Right renal cortex interstitium (tissue), 3 donors: ENCODE data around the gene KCNK18. TPM values are rescaled to one million over a fixed set of nuclear protein-coding genes. Genes with fewer than 3 reads are reported as not detected.
A peak's percentile ranks its signal among the peaks of the same experiment; 100 is the strongest.
"Not testable (repeated sequence)": the region's sequence is repeated elsewhere in the genome, so short reads cannot be mapped to it uniquely, and the experiment has no call there.

Experiments used
- DNase-seq, 3 donors: peaks; one replicate each; pipeline ENCODE4 v3.0.0-alpha.2; 2013; ENCODE audit warnings: low read depth in 3 of 3, low spot score in 2 of 3
- polyA plus RNA-seq, 3 donors: library from polyadenylated mRNA; unstranded; fragments of 120-200 nt; gene quantifications; one replicate each; pipeline ENCODE4 v1.2.1, GENCODE V29; 2013; ENCODE audit not compliant: insufficient read length in 3 of 3

KCNK18 gene
- polyA plus RNA-seq, 3 donors = not detected

GRCh38 chr10:117169480-117169879 lies 27.8 kb upstream of the KCNK18 start:
- DNase-seq = no peak

- DNase-seq = no peak
Observed at GRCh38 chr10:117170244-117170643, 27.0 kb upstream of the KCNK18 start.

GRCh38 chr10:117174439-117175214 lies 22.7 kb upstream of the KCNK18 start:
- DNase-seq = peak in 2 of 3 donors; percentile 71 to 86

- DNase-seq = no peak
Observed at GRCh38 chr10:117175215-117175900, 21.9 kb upstream of the KCNK18 start.

- no peak for DNase-seq
Observed at GRCh38 chr10:117175901-117176534, 21.3 kb upstream of the KCNK18 start.

- no peak for DNase-seq
Observed at GRCh38 chr10:117178190-117178589, 19.1 kb upstream of the KCNK18 start.

- no peak for DNase-seq
Observed at GRCh38 chr10:117184296-117184695, 13.0 kb upstream of the KCNK18 start.

- DNase-seq = no peak
Observed at GRCh38 chr10:117184821-117185220, 12.5 kb upstream of the KCNK18 start.

- not testable (repeated sequence) for DNase-seq
Observed at GRCh38 chr10:117185817-117186216, 11.5 kb upstream of the KCNK18 start.

GRCh38 chr10:117186832-117187615 lies 10.3 kb upstream of the KCNK18 start:
- DNase-seq = no peak

- DNase-seq = no peak
Observed at GRCh38 chr10:117188371-117188770, 8.9 kb upstream of the KCNK18 start.

GRCh38 chr10:117189557-117189956 lies 7.7 kb upstream of the KCNK18 start:
- DNase-seq = no peak

- DNase-seq = no peak
Observed at GRCh38 chr10:117198088-117198487, 799 bp downstream of the KCNK18 start.

- DNase-seq = no peak
Observed at GRCh38 chr10:117201826-117202225, 4.5 kb downstream of the KCNK18 start.

- no peak for DNase-seq
Observed at GRCh38 chr10:117204316-117204715, 7.0 kb downstream of the KCNK18 start.

- no peak for DNase-seq
Observed at GRCh38 chr10:117212176-117212575, 14.9 kb downstream of the KCNK18 start.

GRCh38 chr10:117214401-117214800 lies 17.1 kb downstream of the KCNK18 start:
- DNase-seq = no peak

GRCh38 chr10:117215079-117215478 lies 17.8 kb downstream of the KCNK18 start:
- DNase-seq = no peak

- no peak for DNase-seq
Observed at GRCh38 chr10:117216028-117216427, 18.7 kb downstream of the KCNK18 start.

GRCh38 chr10:117216611-117217195 lies 19.4 kb downstream of the KCNK18 start:
- DNase-seq = peak; percentile 40 to 59 (median 41)
